Fibroblast of skin of left biceps (primary cell): ENCODE results near the gene NECTIN1.

Source experiments
- DNase-seq, 2 experiments: peaks; one replicate each; pipeline ENCODE4 v3.0.0-alpha.2; 2013; ENCODE audit warnings: low read depth in 2 of 2

Gene NECTIN1

GRCh38 chr11:119712459-119713358, 16.3 kb downstream of the NECTIN1 start:
- DNase-seq, result no peak

GRCh38 chr11:119712006-119712405, 17.0 kb downstream of the NECTIN1 start:
- DNase-seq, result no peak

GRCh38 chr11:119711476-119711875, 17.5 kb downstream of the NECTIN1 start:
- DNase-seq, result no peak

GRCh38 chr11:119710417-119710816, 18.6 kb downstream of the NECTIN1 start:
- DNase-seq, result no peak

GRCh38 chr11:119709638-119710346, 19.2 kb downstream of the NECTIN1 start:
- DNase-seq, result peak; percentile 76 to 81

- no peak for DNase-seq
Observed at GRCh38 chr11:119709171-119709570, 19.8 kb downstream of the NECTIN1 start.

GRCh38 chr11:119708384-119708783, 20.6 kb downstream of the NECTIN1 start:
- DNase-seq, result no peak

GRCh38 chr11:119706887-119707286, 22.1 kb downstream of the NECTIN1 start:
- no peak for DNase-seq

- DNase-seq, result no peak
Observed at GRCh38 chr11:119706029-119706428, 23.0 kb downstream of the NECTIN1 start.

- DNase-seq, result no peak
Observed at GRCh38 chr11:119705362-119705761, 23.6 kb downstream of the NECTIN1 start.

- no peak for DNase-seq
Observed at GRCh38 chr11:119704849-119705248, 24.2 kb downstream of the NECTIN1 start.

GRCh38 chr11:119701591-119702549, 27.1 kb downstream of the NECTIN1 start:
- peak in 1 of 2 experiments; percentile 1 for DNase-seq

- no peak for DNase-seq
Observed at GRCh38 chr11:119700536-119701346, 28.3 kb downstream of the NECTIN1 start.

- DNase-seq, result no peak
Observed at GRCh38 chr11:119700030-119700429, 29.0 kb downstream of the NECTIN1 start.

- no peak for DNase-seq
Observed at GRCh38 chr11:119699227-119699626, 29.8 kb downstream of the NECTIN1 start.

GRCh38 chr11:119697882-119698281, 31.1 kb downstream of the NECTIN1 start:
- no peak for DNase-seq

- no peak for DNase-seq
Observed at GRCh38 chr11:119697445-119697844, 31.6 kb downstream of the NECTIN1 start.

- no peak for DNase-seq
Observed at GRCh38 chr11:119696378-119697222, 32.4 kb downstream of the NECTIN1 start.

GRCh38 chr11:119694334-119694733, 34.7 kb downstream of the NECTIN1 start:
- DNase-seq, result no peak

GRCh38 chr11:119693253-119693815, 35.7 kb downstream of the NECTIN1 start:
- DNase-seq, result no peak
